OCI-LY1 (cell line): ENCODE data around the gene SERBP1.

ENCODE experiments used
- EZH2 ChIP-seq: fragments of 200-600 bp; sonication (generic), shearing (Covaris generic); IDR thresholded peaks from 2 replicates; pipeline ENCODE4 v1.8.0; 2017; ENCODE audit warnings: borderline replicate concordance, mixed run types, mild to moderate bottlenecking, antibody characterized with exemption, low read length, moderate library complexity, mixed read lengths
- TF ChIP-seq, protein P1 (sequence below): fragments of 200-600 bp; sonication (generic), shearing (Covaris generic); IDR thresholded peaks from 2 replicates; pipeline ENCODE4 v1.5.1; 2017; ENCODE audit warnings: mild to moderate bottlenecking, antibody characterized with exemption, low read length, moderate library complexity, mixed read lengths

DNA sequence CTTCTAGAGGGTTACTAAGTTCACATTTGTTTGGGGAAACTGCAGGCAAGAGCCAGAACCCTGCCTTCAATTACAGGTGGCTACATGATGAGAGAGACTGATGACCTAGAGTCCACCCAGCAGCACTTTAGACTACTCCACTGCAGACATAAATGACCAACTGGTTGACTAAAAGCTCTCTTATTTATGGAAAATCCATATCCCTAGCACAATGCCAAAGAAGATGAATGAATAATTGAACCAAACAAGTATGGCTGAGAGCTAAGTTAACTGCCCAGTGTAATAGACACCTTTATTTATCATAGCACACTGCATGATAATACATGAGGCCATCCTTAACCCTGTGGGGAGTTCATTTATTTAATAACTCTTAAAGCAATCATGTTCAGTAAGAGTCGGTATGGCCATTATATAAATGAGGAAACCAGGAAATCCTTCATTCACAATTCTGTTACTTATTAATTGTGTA is 62.1 kb downstream of the SERBP1 start:
- TF ChIP-seq, protein P1, sequence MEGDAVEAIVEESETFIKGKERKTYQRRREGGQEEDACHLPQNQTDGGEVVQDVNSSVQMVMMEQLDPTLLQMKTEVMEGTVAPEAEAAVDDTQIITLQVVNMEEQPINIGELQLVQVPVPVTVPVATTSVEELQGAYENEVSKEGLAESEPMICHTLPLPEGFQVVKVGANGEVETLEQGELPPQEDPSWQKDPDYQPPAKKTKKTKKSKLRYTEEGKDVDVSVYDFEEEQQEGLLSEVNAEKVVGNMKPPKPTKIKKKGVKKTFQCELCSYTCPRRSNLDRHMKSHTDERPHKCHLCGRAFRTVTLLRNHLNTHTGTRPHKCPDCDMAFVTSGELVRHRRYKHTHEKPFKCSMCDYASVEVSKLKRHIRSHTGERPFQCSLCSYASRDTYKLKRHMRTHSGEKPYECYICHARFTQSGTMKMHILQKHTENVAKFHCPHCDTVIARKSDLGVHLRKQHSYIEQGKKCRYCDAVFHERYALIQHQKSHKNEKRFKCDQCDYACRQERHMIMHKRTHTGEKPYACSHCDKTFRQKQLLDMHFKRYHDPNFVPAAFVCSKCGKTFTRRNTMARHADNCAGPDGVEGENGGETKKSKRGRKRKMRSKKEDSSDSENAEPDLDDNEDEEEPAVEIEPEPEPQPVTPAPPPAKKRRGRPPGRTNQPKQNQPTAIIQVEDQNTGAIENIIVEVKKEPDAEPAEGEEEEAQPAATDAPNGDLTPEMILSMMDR: no peak
- no peak for TF ChIP-seq EZH2
